Epithelial cell of esophagus (primary cell): ENCODE results near the gene SP140.
"Not testable (repeated sequence)": the region's sequence is repeated elsewhere in the genome, so short reads cannot be mapped to it uniquely, and the experiment has no call there.

Source experiments
- DNase-seq: peaks from one replicate; pipeline ENCODE4 v3.0.0; 2010; ENCODE audit warnings: low read depth
- H3K4me3 ChIP-seq: 2 replicates; pipeline ENCODE4 v1.5.1; 2011; ENCODE audit warnings: mild to moderate bottlenecking, low read length, control low read depth
- CTCF ChIP-seq: IDR thresholded peaks from 2 replicates; pipeline ENCODE4 v1.5.1; 2011; ENCODE audit warnings: low read depth, mild to moderate bottlenecking, low read length, control low read depth, inconsistent platforms; ENCODE audit not compliant: insufficient read depth; ENCODE audit errors: missing control alignments

SP140 gene

GRCh38 chr2:230216489-230216888 lies 9.0 kb upstream of the SP140 start:
- DNase-seq = peak; percentile 58
- no peak overlapping the region for H3K4me3 ChIP-seq
- no peak for TF ChIP-seq CTCF

GRCh38 chr2:230217424-230217823 lies 8.1 kb upstream of the SP140 start:
- no peak overlapping the region for H3K4me3 ChIP-seq
- no peak for TF ChIP-seq CTCF
- DNase-seq = no peak

DNA sequence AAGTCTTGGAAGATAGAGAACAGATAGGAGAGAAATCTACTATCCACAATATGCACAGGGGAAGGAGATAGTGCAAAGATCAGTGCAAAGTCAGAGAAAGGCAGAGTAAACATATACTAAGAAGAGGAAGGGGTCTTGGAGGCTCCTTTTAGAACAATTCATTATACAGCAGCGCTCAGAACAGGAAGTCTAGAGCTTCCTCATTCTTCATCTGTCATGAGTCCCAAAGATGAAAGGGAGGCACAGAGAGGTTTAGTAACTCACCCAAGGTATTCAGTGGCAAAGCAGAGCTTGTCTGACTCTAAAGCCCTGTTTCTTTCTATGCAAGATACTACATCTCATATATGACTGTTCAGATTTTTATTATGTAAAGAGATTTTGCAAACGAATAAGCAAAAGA lies 7.1 kb upstream of the SP140 start:
- no peak for TF ChIP-seq CTCF
- no peak overlapping the region for H3K4me3 ChIP-seq
- peak; percentile 25 for DNase-seq

- TF ChIP-seq CTCF = no peak
- peak within 1 kb of the TSS; percentile 84 for H3K4me3 ChIP-seq
- peak; percentile 97 for DNase-seq
Measured at GRCh38 chr2:230219419-230220331, 5.9 kb upstream of the SP140 start, which contains the start of gene SP110. SP110 (minus strand) TSS chr2:230219984; CDS start chr2:230216927, 3,057 bp downstream.

DNA sequence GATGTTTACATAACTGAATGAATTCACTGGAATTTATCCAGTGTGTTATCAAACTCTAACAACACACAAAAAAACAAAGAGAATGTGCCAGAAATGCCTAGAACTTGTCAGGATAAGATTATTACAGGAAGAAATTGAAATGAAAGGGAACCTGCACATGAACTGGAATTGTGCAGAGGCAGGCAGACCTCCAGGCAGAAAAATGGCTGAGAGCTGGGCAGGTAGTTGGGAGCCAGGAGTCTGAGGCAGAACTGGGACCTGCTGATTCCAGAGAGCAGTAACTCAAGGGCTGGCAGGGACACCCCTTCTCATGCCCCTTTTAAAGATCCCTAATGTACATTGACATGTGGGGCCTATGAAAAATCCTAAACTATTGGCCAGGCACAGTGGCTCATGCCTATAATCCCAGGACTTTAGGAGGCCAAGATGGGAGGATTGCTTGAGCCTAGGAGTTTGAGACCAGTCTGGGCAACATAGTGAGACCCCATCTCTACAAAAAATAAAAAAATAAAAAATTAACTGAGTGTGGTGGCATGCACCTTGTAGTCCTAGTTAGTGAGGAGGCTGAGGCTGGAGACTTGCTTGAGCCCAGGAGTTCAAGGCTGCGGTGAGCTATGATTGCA lies 5.1 kb upstream of the SP140 start:
- H3K4me3 ChIP-seq = peak overlapping the region; percentile 84
- no peak for DNase-seq
- no peak for TF ChIP-seq CTCF

- no peak for DNase-seq
- TF ChIP-seq CTCF = no peak
- no peak overlapping the region for H3K4me3 ChIP-seq
Measured at GRCh38 chr2:230221493-230221892, 4.0 kb upstream of the SP140 start.

GRCh38 chr2:230222829-230223228 lies 2.7 kb upstream of the SP140 start:
- peak; percentile 91 for DNase-seq
- not testable (repeated sequence) for H3K4me3 ChIP-seq
